Smooth muscle cell (in vitro differentiated cells): ENCODE data around the gene KCTD5. TPM values are rescaled to one million over a fixed set of nuclear protein-coding genes. Genes with fewer than 3 reads are reported as not detected.
"Not testable (repeated sequence)": the region's sequence is repeated elsewhere in the genome, so short reads cannot be mapped to it uniquely, and the experiment has no call there.

Experiments used
- DNase-seq: peaks from one replicate; lab custom pipeline; 2025; ENCODE audit not compliant: unreplicated experiment; lab: John Stamatoyannopoulos, UW
- H2AFZ ChIP-seq: fragments of 200-600 bp; sonication (generic); 2 replicates; pipeline ENCODE4 v1.6.0; 2016; ENCODE audit warnings: antibody characterized with exemption, low read depth, mild to moderate bottlenecking
- H3F3A ChIP-seq: fragments of 200-600 bp; sonication (generic); 2 replicates; pipeline ENCODE4 v1.6.0; 2017; ENCODE audit warnings: antibody characterized with exemption, low read depth
- H3K27ac ChIP-seq: fragments of 200-600 bp; sonication (generic); 2 replicates; pipeline ENCODE4 v1.5.1; 2016; ENCODE audit warnings: low read depth, mild to moderate bottlenecking
- H3K27me3 ChIP-seq: fragments of 200-600 bp; sonication (generic); 2 replicates; pipeline ENCODE4 v1.6.1; 2016; ENCODE audit warnings: low read depth, mild to moderate bottlenecking
- H3K36me3 ChIP-seq: fragments of 200-600 bp; sonication (generic); 2 replicates; pipeline ENCODE4 v1.5.1; 2016; ENCODE audit warnings: low read depth
- H3K4me1 ChIP-seq: fragments of 200-600 bp; sonication (generic); 2 replicates; pipeline ENCODE4 v1.5.1; 2016; ENCODE audit warnings: low read depth
- H3K4me2 ChIP-seq: fragments of 200-600 bp; sonication (generic); 2 replicates; pipeline ENCODE4 v1.6.0; 2016; ENCODE audit warnings: mild to moderate bottlenecking
- H3K4me3 ChIP-seq: fragments of 200-600 bp; sonication (generic); 2 replicates; pipeline ENCODE4 v1.5.1; 2016; ENCODE audit warnings: mild to moderate bottlenecking
- H3K79me2 ChIP-seq: fragments of 200-600 bp; sonication (generic); 2 replicates; pipeline ENCODE4 v1.6.0; 2016; ENCODE audit warnings: low read depth, mild to moderate bottlenecking
- H3K9ac ChIP-seq: fragments of 200-600 bp; sonication (generic); 2 replicates; pipeline ENCODE4 v1.6.0; 2016; ENCODE audit warnings: low read depth
- H3K9me3 ChIP-seq: fragments of 200-600 bp; sonication (generic); replicated peaks from 2 replicates; pipeline ENCODE4 v1.5.1; 2016; ENCODE audit warnings: low read depth
- H4K20me1 ChIP-seq: fragments of 200-600 bp; sonication (generic); 2 replicates; pipeline ENCODE4 v1.6.0; 2016; ENCODE audit warnings: low read depth
- CTCF ChIP-seq: fragments of 200-600 bp; sonication (generic); IDR thresholded peaks from 2 replicates; pipeline ENCODE4 v1.5.1; 2017; ENCODE audit warnings: borderline replicate concordance, mild to moderate bottlenecking, antibody characterized with exemption; ENCODE audit not compliant: insufficient read depth, poor library complexity, severe bottlenecking
- WGBS: methylation state at CpG from one replicate; pipeline ENCODE4 v1.1.7; 2016; ENCODE audit warnings: low lambda C conversion rate; 5-methylcytosine and 5-hydroxymethylcytosine counted together
- polyA plus RNA-seq: library from polyadenylated mRNA; unstranded; fragments of >200 nt; fragmentation: Nextera tagmentation; extraction: Ambion mirVana; gene quantifications from 2 replicates; pipeline ENCODE4 v1.2.1, GENCODE V29; 2016
- total RNA-seq: library from RNA; depleted of rRNA; stranded (reverse); fragments of >200 nt; gene quantifications from 2 replicates; pipeline ENCODE4 v1.2.3, GENCODE V29; 2014

Gene KCTD5
- total and polyA plus RNA-seq, 2 experiments from 2014 or later, result 35.5 to 38.2 TPM

GRCh38 chr16:2653915-2654314 lies 28.4 kb upstream of the KCTD5 start:
- H3K4me2 ChIP-seq, H3K9ac ChIP-seq, H3K4me3 ChIP-seq, DNase-seq, H3K27ac ChIP-seq, H3K79me2 ChIP-seq, H3K36me3 ChIP-seq, H3F3A ChIP-seq, H3K27me3 ChIP-seq, H2AFZ ChIP-seq, H3K4me1 ChIP-seq, H3K9me3 ChIP-seq, H4K20me1 ChIP-seq: not testable (repeated sequence)
- WGBS, result no CpG with 5 or more reads among the region's 13 CpGs

DNA sequence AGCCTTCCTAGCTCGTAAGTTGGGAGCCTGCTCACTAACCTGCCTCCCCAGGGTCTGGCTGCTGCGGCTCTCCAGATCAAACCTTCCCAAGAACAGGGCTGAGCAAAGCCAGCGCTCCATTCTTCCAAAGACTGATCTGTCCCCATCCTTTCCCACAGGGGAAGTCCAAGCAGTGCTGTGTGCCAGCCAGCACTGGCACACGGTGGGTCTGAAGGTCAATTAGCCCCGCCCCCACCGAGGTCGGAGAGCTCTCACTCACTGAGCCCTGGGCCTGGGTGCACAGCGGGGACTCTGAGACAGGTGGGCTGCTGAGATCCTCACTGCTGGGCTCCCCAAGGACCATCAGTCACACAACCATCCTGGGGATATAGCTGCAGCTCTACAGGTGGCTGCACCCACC lies 27.4 kb upstream of the KCTD5 start:
- H3K9me3 ChIP-seq, H3K27me3 ChIP-seq, H3K4me1 ChIP-seq, H4K20me1 ChIP-seq, H3K79me2 ChIP-seq, H3F3A ChIP-seq, DNase-seq, H3K4me3 ChIP-seq, H3K4me2 ChIP-seq, H3K27ac ChIP-seq, H3K9ac ChIP-seq, H3K36me3 ChIP-seq, H2AFZ ChIP-seq: not testable (repeated sequence)
- WGBS, result 71% methylated on average over 3 of the region's 8 CpGs

DNA sequence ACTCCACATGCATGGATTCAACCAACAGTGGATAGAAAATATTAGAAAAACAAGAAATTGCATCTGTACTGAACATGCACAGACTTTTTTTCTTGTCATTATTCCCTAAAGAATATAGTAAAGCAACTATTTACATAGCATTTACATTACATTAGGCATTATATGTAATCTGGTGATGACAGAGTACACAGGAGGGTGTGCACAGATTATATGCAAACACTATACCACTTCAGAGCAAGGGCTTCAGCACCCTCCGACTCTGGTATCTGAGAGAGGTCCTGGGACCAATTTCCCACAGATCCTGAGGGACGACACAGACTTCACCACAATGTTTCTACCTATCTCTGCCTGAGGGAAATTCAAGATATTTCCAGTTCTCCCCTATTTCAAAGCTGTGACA lies 25.3 kb upstream of the KCTD5 start:
- Histone ChIP-seq H3K9ac (no peak overlapping the region), H3K4me1 (no peaks in the 10 kb centered on the region), H3F3A (no peaks in the 10 kb centered on the region), H3K27me3 (no peaks in the 10 kb centered on the region), H3K4me3 (no peak overlapping the region), H3K27ac (no peak overlapping the region), H3K36me3 (no peaks in the 10 kb centered on the region), H3K79me2 (no peaks in the 10 kb centered on the region), H3K9me3 (no peaks in the 10 kb centered on the region), H2AFZ (no peak overlapping the region), H4K20me1 (no peaks in the 10 kb centered on the region), H3K4me2 (no peak overlapping the region)
- TF ChIP-seq CTCF, result no peak
- WGBS, result 97% methylated on average over 2 of the region's 2 CpGs
- no peak for DNase-seq

DNA sequence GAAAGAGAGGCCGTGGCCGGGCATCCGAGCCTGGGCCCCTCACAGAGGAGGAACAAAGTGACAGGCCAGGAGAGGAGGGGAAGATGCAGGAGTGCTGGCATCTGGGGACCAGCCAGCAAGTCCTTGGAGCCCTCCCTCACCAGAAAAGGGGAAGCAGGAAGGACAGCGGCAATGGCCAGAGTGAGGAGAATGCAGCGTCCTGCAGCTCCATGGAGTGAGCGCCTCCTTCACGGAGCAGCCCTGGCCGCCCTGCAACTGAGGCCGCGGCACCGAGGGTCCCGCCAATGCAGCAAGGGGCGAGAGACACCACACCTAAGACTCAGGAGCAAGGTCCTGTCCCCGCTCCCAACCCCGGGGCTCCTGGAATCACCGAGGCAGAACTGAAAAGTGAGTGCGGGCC lies 24.5 kb upstream of the KCTD5 start:
- not testable (repeated sequence) for H3K9me3 ChIP-seq, H3K36me3 ChIP-seq, H3K4me2 ChIP-seq, H3K9ac ChIP-seq, H3K79me2 ChIP-seq, H3F3A ChIP-seq, H2AFZ ChIP-seq, H3K4me3 ChIP-seq, DNase-seq, H3K4me1 ChIP-seq, H4K20me1 ChIP-seq, H3K27me3 ChIP-seq, H3K27ac ChIP-seq
- no CpG with 5 or more reads among the region's 17 CpGs for WGBS

DNA sequence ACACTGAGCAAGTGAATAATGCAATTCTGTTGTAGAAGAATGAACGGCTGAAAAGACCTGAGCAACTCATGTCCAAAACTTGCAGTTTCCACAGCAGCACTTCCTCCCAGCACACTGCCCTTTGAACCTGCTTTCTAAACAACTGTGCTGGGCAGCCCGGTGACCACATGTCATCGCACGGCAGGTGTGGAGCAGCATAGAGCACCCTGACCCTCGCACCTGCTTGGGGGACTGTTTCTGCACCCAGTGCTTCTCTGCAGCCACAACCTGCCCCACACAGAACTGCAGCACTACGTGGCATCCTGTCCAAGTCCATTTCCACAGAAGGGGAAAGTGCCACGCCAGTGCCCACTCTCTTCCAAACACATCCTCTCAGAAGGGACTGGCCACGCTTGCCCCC lies 22.8 kb upstream of the KCTD5 start:
- WGBS, result 89% methylated on average over 8 of the region's 8 CpGs
- not testable (repeated sequence) for H3K27ac ChIP-seq, H3K9ac ChIP-seq, H3K79me2 ChIP-seq, H3K4me1 ChIP-seq, DNase-seq, H3K27me3 ChIP-seq, H3K4me3 ChIP-seq, H2AFZ ChIP-seq, H3K4me2 ChIP-seq, H4K20me1 ChIP-seq, H3K9me3 ChIP-seq, H3K36me3 ChIP-seq
- peaks cover 17% of the 10 kb centered on the region for H3F3A ChIP-seq

DNA sequence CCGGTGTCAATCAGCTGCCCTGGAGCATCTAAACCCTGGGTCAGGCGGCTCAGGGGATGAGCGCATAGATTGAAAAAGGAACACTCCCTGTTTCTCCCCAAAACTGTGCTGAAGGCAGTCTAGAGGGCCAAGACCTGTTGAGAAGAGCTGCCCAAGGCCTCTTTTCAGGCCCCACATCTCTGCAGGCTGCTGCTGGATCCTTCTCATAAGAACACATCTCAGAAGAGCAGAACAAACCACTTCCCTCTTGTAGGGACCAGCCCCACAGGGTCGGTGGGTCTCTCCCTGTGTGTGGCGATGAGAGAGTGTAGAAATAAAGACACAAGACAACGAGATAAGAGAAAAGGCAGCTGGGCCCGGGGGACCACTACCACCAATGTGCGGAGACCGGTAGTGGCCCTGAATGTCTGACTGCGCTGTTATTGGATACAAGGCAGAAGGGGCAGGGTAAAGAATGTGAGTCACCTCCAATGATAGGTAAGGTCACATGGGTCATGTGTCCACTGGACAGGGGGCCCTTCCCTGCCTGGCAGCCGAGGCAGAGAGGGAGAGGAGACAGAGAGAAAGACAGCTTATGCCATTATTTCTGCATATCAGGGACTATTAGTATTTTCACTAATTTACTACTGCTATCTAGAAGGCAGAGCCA lies 22.2 kb upstream of the KCTD5 start:
- H3K4me3 ChIP-seq, H3K79me2 ChIP-seq, H3K4me1 ChIP-seq, H3K27ac ChIP-seq, H4K20me1 ChIP-seq, H3K9ac ChIP-seq, H3K4me2 ChIP-seq, DNase-seq, H3K27me3 ChIP-seq, H3K9me3 ChIP-seq, H3K36me3 ChIP-seq, H2AFZ ChIP-seq: not testable (repeated sequence)
- WGBS, result 88% methylated on average over 11 of the region's 11 CpGs
- peaks cover 17% of the 10 kb centered on the region for H3F3A ChIP-seq
